Liver (tissue), 3 donors: ENCODE measurements around the gene MEIS2.

Experiments used
- RAD21 ChIP-seq, 2 donors: IDR thresholded peaks; 2 replicates each; pipeline ENCODE4 v1.6.1; 2016; ENCODE audit warnings: antibody characterized with exemption in 2 of 2, mild to moderate bottlenecking in 2 of 2
- RXRA ChIP-seq, 2 donors: IDR thresholded peaks; 2 replicates each; pipeline ENCODE4 v1.6.1; 2017 to 2018; ENCODE audit warnings: antibody characterized with exemption in 2 of 2, mild to moderate bottlenecking in 1 of 2
- TF ChIP-seq, protein P1 (sequence below): IDR thresholded peaks from 2 replicates; pipeline ENCODE4 v1.6.1; 2016; ENCODE audit warnings: antibody characterized with exemption
- TF ChIP-seq, protein P2 (sequence below): fragments of 150-350 bp; IDR thresholded peaks from 2 replicates; pipeline ENCODE4 v1.5.1; 2017; ENCODE audit warnings: improper control_type of control experiment, low read depth, low read length; ENCODE audit not compliant: missing input control
- TF ChIP-seq, protein P3 (sequence below): IDR thresholded peaks from 2 replicates; pipeline ENCODE4 v1.6.1; 2016; ENCODE audit warnings: antibody characterized with exemption
- TF ChIP-seq, protein P4 (sequence below): IDR thresholded peaks from 2 replicates; pipeline ENCODE4 v1.6.1; 2016; ENCODE audit warnings: antibody characterized with exemption, mild to moderate bottlenecking
- TF ChIP-seq, protein P5 (sequence below): IDR thresholded peaks from 2 replicates; pipeline ENCODE4 v1.6.1; 2016; ENCODE audit warnings: antibody characterized with exemption
- donor health status: healthy.
- donor health status: healthy.

DNA sequence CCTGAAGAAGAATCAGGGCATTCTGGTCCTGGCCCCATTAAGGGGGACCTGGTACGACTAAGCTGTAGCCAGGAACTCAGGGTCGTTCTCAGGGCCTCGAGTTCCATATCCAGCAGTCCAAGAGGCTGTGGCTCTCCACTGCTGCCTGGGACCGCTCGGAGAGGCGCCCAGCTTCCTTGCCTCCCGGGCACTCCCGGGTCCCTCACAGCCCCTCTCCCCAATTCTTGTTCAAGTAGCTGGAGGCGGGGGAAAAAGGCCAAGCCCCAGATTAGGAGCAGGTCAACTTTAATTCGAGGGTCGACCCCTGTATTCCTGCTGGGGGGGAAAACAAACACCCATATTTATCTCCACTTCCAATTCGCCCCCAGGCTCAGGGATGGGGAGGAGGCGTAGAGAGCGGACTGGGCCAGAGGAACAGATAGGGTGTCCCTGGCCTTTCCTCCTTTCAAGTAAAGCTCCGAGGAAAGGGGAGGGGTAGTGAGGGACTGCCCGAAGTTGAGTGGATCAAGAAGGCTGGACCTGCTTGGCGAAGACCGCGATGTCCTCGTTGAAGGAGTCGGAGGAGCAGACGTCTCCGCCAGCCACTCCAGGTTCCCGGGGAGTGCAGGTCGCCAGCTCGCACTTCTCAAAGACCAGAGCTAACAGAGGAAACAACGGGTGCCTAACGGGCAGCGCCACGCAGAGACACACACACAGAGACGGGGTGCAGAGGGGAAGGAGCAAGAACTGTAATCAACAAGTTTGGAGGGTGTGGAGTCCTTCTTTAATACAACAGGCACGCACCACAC, 4.4 kb downstream of the MEIS2 start:
- TF ChIP-seq, protein P1, sequence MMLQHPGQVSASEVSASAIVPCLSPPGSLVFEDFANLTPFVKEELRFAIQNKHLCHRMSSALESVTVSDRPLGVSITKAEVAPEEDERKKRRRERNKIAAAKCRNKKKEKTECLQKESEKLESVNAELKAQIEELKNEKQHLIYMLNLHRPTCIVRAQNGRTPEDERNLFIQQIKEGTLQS: no peak
- TF ChIP-seq, protein P2, sequence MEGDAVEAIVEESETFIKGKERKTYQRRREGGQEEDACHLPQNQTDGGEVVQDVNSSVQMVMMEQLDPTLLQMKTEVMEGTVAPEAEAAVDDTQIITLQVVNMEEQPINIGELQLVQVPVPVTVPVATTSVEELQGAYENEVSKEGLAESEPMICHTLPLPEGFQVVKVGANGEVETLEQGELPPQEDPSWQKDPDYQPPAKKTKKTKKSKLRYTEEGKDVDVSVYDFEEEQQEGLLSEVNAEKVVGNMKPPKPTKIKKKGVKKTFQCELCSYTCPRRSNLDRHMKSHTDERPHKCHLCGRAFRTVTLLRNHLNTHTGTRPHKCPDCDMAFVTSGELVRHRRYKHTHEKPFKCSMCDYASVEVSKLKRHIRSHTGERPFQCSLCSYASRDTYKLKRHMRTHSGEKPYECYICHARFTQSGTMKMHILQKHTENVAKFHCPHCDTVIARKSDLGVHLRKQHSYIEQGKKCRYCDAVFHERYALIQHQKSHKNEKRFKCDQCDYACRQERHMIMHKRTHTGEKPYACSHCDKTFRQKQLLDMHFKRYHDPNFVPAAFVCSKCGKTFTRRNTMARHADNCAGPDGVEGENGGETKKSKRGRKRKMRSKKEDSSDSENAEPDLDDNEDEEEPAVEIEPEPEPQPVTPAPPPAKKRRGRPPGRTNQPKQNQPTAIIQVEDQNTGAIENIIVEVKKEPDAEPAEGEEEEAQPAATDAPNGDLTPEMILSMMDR: no peak
- TF ChIP-seq, protein P3, sequence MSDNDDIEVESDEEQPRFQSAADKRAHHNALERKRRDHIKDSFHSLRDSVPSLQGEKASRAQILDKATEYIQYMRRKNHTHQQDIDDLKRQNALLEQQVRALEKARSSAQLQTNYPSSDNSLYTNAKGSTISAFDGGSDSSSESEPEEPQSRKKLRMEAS: no peak
- TF ChIP-seq, protein P4, sequence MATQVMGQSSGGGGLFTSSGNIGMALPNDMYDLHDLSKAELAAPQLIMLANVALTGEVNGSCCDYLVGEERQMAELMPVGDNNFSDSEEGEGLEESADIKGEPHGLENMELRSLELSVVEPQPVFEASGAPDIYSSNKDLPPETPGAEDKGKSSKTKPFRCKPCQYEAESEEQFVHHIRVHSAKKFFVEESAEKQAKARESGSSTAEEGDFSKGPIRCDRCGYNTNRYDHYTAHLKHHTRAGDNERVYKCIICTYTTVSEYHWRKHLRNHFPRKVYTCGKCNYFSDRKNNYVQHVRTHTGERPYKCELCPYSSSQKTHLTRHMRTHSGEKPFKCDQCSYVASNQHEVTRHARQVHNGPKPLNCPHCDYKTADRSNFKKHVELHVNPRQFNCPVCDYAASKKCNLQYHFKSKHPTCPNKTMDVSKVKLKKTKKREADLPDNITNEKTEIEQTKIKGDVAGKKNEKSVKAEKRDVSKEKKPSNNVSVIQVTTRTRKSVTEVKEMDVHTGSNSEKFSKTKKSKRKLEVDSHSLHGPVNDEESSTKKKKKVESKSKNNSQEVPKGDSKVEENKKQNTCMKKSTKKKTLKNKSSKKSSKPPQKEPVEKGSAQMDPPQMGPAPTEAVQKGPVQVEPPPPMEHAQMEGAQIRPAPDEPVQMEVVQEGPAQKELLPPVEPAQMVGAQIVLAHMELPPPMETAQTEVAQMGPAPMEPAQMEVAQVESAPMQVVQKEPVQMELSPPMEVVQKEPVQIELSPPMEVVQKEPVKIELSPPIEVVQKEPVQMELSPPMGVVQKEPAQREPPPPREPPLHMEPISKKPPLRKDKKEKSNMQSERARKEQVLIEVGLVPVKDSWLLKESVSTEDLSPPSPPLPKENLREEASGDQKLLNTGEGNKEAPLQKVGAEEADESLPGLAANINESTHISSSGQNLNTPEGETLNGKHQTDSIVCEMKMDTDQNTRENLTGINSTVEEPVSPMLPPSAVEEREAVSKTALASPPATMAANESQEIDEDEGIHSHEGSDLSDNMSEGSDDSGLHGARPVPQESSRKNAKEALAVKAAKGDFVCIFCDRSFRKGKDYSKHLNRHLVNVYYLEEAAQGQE: no peak
- no peak for TF ChIP-seq RAD21 (IDR thresholded peaks at IDR 0.05)
- TF ChIP-seq, protein P5, sequence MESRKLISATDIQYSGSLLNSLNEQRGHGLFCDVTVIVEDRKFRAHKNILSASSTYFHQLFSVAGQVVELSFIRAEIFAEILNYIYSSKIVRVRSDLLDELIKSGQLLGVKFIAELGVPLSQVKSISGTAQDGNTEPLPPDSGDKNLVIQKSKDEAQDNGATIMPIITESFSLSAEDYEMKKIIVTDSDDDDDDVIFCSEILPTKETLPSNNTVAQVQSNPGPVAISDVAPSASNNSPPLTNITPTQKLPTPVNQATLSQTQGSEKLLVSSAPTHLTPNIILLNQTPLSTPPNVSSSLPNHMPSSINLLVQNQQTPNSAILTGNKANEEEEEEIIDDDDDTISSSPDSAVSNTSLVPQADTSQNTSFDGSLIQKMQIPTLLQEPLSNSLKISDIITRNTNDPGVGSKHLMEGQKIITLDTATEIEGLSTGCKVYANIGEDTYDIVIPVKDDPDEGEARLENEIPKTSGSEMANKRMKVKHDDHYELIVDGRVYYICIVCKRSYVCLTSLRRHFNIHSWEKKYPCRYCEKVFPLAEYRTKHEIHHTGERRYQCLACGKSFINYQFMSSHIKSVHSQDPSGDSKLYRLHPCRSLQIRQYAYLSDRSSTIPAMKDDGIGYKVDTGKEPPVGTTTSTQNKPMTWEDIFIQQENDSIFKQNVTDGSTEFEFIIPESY: no peak
- TF ChIP-seq RXRA (IDR thresholded peaks at IDR 0.05): no peak
